Vagina (tissue), 2 donors: ENCODE measurements around the gene RAB8B. TPM values are rescaled to one million over a fixed set of nuclear protein-coding genes. Genes with fewer than 3 reads are reported as not detected.

Source experiments
- DNase-seq, 2 donors: peaks; one replicate each; pipeline ENCODE4 v3.0.0-alpha.2; 2017; ENCODE audit errors: extremely low spot score in 2 of 2
- H3K27ac ChIP-seq: fragments of 200-600 bp; sonication (generic); one replicate; pipeline ENCODE4 v1.5.1; 2019
- H3K27me3 ChIP-seq: fragments of 200-600 bp; sonication (generic); one replicate; pipeline ENCODE4 v1.5.1; 2019
- H3K36me3 ChIP-seq, 2 donors: fragments of 200-600 bp; sonication (generic); one replicate each; pipeline ENCODE4 v1.5.1; 2017 to 2019
- H3K4me1 ChIP-seq: fragments of 200-600 bp; sonication (generic); one replicate; pipeline ENCODE4 v1.5.1; 2019
- H3K4me3 ChIP-seq, 2 donors: fragments of 200-600 bp; sonication (generic); 1 replicate in 1 of 2; 2 replicates in 1 of 2; pipeline ENCODE4 v1.5.1; 2016 to 2019
- H3K9me3 ChIP-seq: fragments of 200-600 bp; sonication (generic); one replicate; pipeline ENCODE4 v1.5.1; 2019
- POLR2A ChIP-seq, 2 donors: fragments of 450-650 bp; IDR thresholded peaks; one replicate each; pipeline ENCODE4 v1.6.1; 2017; ENCODE audit warnings: antibody characterized with exemption in 2 of 2, mild to moderate bottlenecking in 2 of 2, moderate library complexity in 2 of 2
- POLR2AphosphoS5 ChIP-seq, 2 donors: sonication (generic); formaldehyde crosslinking; IDR thresholded peaks; one replicate each; pipeline ENCODE4 v1.9.0; 2017; ENCODE audit warnings: antibody characterized with exemption in 2 of 2, mild to moderate bottlenecking in 2 of 2, low read depth in 1 of 2; ENCODE audit not compliant: insufficient read depth in 1 of 2
- intact Hi-C: fragments of 100-400 bp; cut with DNase I; formaldehyde crosslinking; loops from one replicate; pipeline ENCODE4 v1.15.1; 2023
- total RNA-seq: library from RNA; depleted of rRNA; stranded (reverse); fragments of >200 nt; gene quantifications from one replicate; pipeline ENCODE4 v1.2.3, GENCODE V29; 2016
- TF ChIP-seq, protein P1 (sequence below), 3 experiments: fragments of 450-650 bp in 2 of 3; fragments of 200-600 bp in 1 of 3; sonication (generic) in 1 of 3; IDR thresholded peaks; one replicate each; pipeline ENCODE4 v1.5.1; 2017 to 2019; ENCODE audit warnings: antibody characterized with exemption in 3 of 3, mild to moderate bottlenecking in 2 of 3, moderate library complexity in 2 of 3

Gene RAB8B
- total RNA-seq, 1 donor from 2014 or later = 29.5 TPM

DNA sequence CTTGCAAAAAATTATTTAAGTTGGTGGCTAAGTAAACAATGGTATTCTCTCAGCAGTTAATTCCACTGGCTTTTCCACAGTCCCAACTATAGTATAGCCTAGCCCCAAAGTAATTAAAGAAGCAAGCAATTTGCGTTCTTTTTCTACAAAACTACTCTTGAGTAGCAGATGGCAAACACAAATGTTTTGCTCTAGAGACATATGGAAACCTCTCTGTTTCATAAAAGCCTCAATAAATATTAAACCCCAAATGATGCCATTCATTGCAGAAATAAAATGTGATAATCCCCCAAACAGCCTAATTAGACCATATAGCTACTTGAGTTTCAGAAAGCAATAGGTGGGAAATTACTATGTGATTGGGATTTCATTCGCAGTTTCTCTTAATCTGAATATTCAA, 8.7 kb upstream of the RAB8B start:
- intact Hi-C loops = no loop called here
- Histone ChIP-seq H3K9me3 (no peaks in the 10 kb centered on the region), H3K27ac (no peak overlapping the region), H3K36me3 (no peaks in the 10 kb centered on the region), H3K4me1 (no peaks in the 10 kb centered on the region), H3K4me3 (no peak overlapping the region), H3K27me3 (no peaks in the 10 kb centered on the region)
- no peak for DNase-seq
- TF ChIP-seq POLR2AphosphoS5 (IDR thresholded peaks at IDR 0.05; ENCODE audit: insufficient read depth in 1 of 2, low read depth in 1 of 2) (no peak), POLR2A (IDR thresholded peaks at IDR 0.05) (no peak)
- TF ChIP-seq, protein P1, sequence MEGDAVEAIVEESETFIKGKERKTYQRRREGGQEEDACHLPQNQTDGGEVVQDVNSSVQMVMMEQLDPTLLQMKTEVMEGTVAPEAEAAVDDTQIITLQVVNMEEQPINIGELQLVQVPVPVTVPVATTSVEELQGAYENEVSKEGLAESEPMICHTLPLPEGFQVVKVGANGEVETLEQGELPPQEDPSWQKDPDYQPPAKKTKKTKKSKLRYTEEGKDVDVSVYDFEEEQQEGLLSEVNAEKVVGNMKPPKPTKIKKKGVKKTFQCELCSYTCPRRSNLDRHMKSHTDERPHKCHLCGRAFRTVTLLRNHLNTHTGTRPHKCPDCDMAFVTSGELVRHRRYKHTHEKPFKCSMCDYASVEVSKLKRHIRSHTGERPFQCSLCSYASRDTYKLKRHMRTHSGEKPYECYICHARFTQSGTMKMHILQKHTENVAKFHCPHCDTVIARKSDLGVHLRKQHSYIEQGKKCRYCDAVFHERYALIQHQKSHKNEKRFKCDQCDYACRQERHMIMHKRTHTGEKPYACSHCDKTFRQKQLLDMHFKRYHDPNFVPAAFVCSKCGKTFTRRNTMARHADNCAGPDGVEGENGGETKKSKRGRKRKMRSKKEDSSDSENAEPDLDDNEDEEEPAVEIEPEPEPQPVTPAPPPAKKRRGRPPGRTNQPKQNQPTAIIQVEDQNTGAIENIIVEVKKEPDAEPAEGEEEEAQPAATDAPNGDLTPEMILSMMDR (IDR thresholded peaks at IDR 0.05) = no peak

DNA sequence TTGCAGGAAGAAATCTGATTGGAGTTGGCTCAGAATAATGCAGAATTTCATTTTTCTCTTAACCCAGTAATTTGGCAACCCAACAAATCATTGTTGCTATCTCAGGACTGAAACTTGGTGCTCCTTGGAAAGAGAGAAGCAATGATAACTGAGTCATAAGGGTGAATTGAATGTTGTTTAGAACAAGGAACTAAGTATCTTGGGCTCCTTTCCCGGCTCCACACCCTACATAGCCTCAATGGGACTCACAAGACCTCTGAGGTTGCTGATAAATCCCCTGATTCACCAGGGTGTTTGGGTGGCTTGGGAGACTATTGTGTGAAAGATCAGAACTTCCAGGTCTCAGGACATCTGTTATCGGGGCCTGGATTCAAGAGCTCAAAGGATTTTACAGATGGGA, 7.8 kb upstream of the RAB8B start:
- Histone ChIP-seq H3K36me3 (no peaks in the 10 kb centered on the region), H3K4me1 (no peaks in the 10 kb centered on the region), H3K4me3 (no peak overlapping the region), H3K27ac (no peak overlapping the region), H3K9me3 (no peaks in the 10 kb centered on the region), H3K27me3 (no peaks in the 10 kb centered on the region)
- DNase-seq = no peak
- intact Hi-C loops = no loop called here
- TF ChIP-seq POLR2A (IDR thresholded peaks at IDR 0.05) (no peak), POLR2AphosphoS5 (IDR thresholded peaks at IDR 0.05; ENCODE audit: insufficient read depth in 1 of 2, low read depth in 1 of 2) (no peak)
- TF ChIP-seq, protein P1 (IDR thresholded peaks at IDR 0.05) = no peak

DNA sequence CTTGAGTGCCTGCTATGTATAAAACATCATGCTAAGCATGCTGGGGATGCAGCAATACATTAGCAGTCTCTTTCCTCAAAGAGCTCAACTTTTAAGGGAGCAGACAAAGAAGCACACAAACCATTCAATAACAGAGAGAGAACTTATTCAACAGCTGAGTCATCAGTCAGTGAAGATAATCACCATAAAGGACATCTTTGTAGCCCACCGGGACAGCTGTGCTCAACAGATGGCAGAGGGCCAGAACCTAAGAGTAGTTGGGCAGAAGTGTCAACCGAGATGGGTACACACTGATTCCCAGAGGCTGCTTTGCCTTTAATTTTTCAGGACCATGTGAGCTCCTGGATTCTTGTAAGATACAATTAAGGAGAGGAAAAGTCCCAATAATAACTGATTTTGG, 4.2 kb upstream of the RAB8B start:
- Histone ChIP-seq H3K4me1 (peaks cover 2% of the 10 kb centered on the region), H3K36me3 (no peaks in the 10 kb centered on the region), H3K27ac (no peak overlapping the region), H3K27me3 (no peaks in the 10 kb centered on the region), H3K4me3 (no peak overlapping the region), H3K9me3 (no peaks in the 10 kb centered on the region)
- DNase-seq = no peak
- intact Hi-C loops = no loop called here
- TF ChIP-seq, protein P1 (IDR thresholded peaks at IDR 0.05) = no peak
- no peak for TF ChIP-seq POLR2AphosphoS5 (IDR thresholded peaks at IDR 0.05; ENCODE audit: insufficient read depth in 1 of 2, low read depth in 1 of 2)

DNA sequence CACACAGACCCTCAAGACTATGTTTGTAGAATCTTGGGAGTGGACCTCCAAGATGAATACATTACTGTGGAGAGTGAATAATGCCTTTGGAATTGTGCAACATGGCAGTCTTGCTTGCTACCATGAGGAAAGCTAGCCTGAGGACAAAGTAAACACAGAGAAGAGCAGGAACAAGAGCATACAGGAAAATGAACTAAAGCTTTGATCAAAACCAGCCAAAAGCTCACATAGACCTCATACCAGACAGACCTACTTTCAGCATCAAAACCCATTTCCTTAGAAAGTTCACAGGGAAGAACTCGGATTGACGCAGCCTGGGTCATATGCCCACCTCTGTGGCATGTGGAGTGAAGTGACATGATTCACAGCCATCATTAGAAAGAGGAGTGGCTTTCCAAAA, 3.3 kb upstream of the RAB8B start:
- TF ChIP-seq POLR2A (IDR thresholded peaks at IDR 0.05) (no peak), POLR2AphosphoS5 (IDR thresholded peaks at IDR 0.05; ENCODE audit: insufficient read depth in 1 of 2, low read depth in 1 of 2) (no peak)
- TF ChIP-seq, protein P1 (IDR thresholded peaks at IDR 0.05) = no peak

DNA sequence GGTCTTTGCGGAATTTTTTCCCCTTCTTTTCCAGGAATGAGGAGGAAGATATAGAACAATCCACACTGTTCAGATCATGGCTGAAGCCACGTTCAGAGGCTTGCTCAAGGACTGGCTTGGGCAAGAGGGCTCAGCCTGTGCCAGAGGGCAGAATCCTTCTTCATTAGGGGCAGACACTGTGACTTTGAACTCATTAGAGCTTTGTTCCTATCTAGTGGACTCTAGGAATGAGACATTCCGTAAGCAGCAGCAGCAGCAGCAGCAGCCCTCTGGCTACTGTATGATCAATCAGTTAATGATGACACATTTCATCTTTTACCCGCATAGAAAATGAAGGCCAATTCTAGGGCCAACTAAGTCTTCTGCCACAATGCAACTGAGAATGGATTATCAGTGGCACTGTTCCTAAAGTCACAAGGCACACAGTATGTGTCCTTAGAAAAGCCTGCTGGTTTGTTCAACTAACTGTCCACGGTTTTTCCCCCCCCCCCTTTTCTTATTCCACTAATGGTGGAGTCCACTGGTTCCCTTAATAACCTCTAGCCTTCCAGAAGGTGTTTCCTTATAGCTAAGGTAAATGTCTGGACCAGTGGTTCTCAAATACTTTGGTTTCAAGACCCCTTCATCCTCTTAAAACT, 1.7 kb upstream of the RAB8B start:
- no peak overlapping the region for H3K4me3 ChIP-seq
- no peaks in the 10 kb centered on the region for H3K36me3 ChIP-seq
- TF ChIP-seq POLR2AphosphoS5 (IDR thresholded peaks at IDR 0.05; ENCODE audit: insufficient read depth in 1 of 2, low read depth in 1 of 2) (no peak), POLR2A (IDR thresholded peaks at IDR 0.05) (no peak)
- TF ChIP-seq, protein P1 (IDR thresholded peaks at IDR 0.05) = no peak
- intact Hi-C loops = no loop called here
- H3K27me3 ChIP-seq = no peaks in the 10 kb centered on the region
- H3K4me1 ChIP-seq = peaks cover 22% of the 10 kb centered on the region
- DNase-seq = no peak
- no peaks in the 10 kb centered on the region for H3K9me3 ChIP-seq
- no peak overlapping the region for H3K27ac ChIP-seq

More for the DNA sequence above, 3.3 kb upstream of the RAB8B start:
- Histone ChIP-seq H3K4me1 (peaks cover 10% of the 10 kb centered on the region), H3K36me3 (no peaks in the 10 kb centered on the region), H3K27ac (no peak overlapping the region), H3K9me3 (no peaks in the 10 kb centered on the region), H3K4me3 (no peak overlapping the region), H3K27me3 (no peaks in the 10 kb centered on the region)
- DNase-seq = no peak
- intact Hi-C loops = no loop called here
